GM12864 (cell line): ENCODE measurements around the gene P2RY8.

Experiments used
- DNase-seq: peaks from one replicate; pipeline ENCODE4 v3.0.0-alpha.2; 2011; ENCODE audit warnings: low read depth
- H3K4me3 ChIP-seq: 2 replicates; pipeline ENCODE4 v1.5.1; 2011; ENCODE audit warnings: mild to moderate bottlenecking, low read depth, low read length, control low read depth
- CTCF ChIP-seq: IDR thresholded peaks from 2 replicates; pipeline ENCODE4 v1.5.1; 2011; ENCODE audit warnings: low read depth, mild to moderate bottlenecking, moderate library complexity, low read length, control low read depth, inconsistent platforms; ENCODE audit errors: missing control alignments

Gene P2RY8

GRCh38 chrX:1423215-1423614, 113.8 kb downstream of the P2RY8 start:
- DNase-seq, result no peak
- TF ChIP-seq CTCF, result no peak
- H3K4me3 ChIP-seq, result no peak overlapping the region

DNA sequence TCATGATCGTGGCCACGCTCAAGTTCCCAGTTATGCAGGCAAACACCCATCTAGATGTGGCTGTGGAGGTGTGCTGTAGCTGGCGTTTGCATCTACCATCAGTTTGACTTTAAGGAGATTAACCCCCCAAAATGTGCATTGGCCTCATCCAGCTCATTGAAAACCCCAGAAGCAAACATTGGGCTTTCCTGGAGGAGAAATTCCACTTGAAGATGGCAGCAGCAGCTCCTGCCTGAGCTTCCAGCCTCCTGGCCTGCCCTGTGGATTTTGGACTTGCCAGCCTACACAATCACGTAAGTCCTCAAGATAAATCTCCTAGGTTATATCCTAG, 114.9 kb downstream of the P2RY8 start:
- no peak for TF ChIP-seq CTCF
- DNase-seq, result no peak
- H3K4me3 ChIP-seq, result no peak overlapping the region

DNA sequence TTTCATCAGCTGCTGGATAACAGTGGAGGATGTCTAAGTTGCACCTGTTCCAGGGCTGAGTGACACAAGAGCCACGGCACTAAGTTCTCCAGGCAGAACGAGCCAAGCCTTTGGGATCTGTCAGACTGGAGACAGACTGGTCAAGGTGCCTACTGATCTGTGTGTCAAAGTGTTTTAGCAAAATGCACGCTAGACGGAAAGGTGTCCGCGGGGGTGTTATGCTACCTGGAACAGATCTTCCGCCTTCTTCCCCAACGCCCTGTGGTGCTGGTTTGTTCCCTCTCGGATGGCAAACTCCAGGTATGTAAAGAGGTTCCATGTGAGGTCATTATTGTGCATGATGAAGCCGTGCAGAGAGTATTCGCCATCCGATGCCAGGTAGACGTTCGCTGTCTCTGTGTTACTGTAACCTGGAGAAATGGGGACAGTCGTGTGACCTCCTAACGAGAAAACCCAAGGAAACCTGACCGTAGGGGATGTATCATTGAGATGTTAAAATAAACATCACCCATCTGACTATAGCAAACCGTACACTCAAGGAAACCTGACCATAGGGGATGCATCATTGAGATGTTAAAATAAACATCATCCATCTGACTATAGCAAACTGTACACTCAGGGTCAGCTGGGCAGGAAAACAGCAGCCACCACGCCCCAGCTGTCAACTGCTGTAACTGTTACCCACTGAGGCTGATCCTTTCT, 115.4 kb downstream of the P2RY8 start:
- no peak overlapping the region for H3K4me3 ChIP-seq

DNA sequence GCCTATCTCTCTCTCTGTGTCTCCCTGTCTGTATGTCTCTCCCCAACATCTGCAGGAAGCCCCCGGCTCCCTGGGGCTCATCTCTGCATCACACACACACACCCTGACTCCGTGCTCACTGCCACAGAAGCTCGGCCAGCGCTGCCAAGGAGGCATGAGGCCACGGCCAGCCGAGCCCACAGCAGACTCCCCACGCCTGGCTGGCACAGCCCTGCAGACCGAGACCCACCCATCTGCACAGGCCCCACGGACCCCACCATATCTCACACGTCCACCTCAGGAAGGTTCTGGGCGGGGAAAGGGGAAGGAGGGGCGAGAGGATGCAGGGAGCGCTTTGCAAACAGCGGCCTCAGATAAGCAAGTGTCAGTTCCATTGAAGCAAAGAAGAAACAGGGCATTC, 116.6 kb downstream of the P2RY8 start:
- no peak overlapping the region for H3K4me3 ChIP-seq
- DNase-seq, result no peak
- no peak for TF ChIP-seq CTCF

More for the DNA sequence above, 115.4 kb downstream of the P2RY8 start:
- TF ChIP-seq CTCF, result no peak
- DNase-seq, result no peak

DNA sequence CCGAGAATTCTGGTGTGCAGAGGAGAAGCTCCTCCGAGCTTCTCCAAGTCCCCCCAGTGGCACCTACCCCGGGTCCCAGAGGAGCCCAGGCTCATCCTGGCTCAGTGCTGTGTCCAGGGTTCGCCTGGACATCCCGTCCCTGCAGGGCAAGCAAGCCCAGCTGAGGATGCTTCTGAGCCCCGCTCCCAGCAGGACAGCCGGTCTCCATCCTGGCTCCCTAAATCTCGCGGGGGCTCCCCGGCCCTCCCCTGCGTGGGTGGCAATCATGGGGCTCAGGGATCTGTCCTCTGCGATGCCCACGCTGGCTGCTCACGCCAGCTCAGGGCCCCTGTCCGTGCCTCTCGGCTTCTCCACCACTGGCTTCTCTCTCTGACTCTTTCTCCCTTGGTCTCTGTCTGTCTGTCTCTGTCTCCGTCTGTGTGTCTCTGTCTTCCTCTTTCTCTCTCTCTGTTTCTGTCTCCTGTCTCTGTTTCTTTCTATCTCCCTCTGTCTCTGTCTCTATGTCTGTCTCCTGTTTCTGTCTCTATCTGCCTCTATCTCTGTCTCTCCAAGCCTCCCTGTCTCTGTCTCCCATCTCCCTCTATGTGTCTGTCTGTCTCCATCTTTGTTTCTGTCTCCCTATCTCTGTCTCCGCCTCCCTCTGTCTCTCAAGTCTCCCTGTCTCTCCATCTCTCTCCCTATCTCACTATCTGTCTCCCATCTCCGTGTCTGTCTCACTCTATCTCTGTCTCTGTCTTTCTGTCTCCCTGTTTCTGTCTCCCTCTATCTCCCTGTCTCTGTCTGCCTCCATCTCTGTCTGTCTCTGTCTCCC, 117.2 kb downstream of the P2RY8 start:
- no peak overlapping the region for H3K4me3 ChIP-seq
- DNase-seq, result no peak
- TF ChIP-seq CTCF, result no peak

- DNase-seq, result no peak
- no peak overlapping the region for H3K4me3 ChIP-seq
- TF ChIP-seq CTCF, result no peak
These were observed 118.0 kb downstream of the P2RY8 start for GRCh38 chrX:1418901-1419544.
